Measurements from ENCODE around the gene SIGLEC8. TPM values are rescaled to one million over a fixed set of nuclear protein-coding genes. Genes with fewer than 3 reads are reported as not detected.

Gene SIGLEC8
- total and polyA plus RNA-seq, 10 of the 15 experiments (the other 5 are each of a cell fraction or from before 2014, with no cell fraction given): not detected

- TF ChIP-seq MEF2A (IDR thresholded peaks at IDR 0.05; ENCODE audit: insufficient read depth, low read depth, low read length): no peak
- TF ChIP-seq REST (IDR thresholded peaks at IDR 0.05; ENCODE audit: low read depth, low read length): no peak
- no peak for TF ChIP-seq RB1 (IDR thresholded peaks at IDR 0.05; ENCODE audit: borderline replicate concordance)
- TF ChIP-seq YBX1 (IDR thresholded peaks at IDR 0.05): no peak
- TF ChIP-seq ZSCAN29 (IDR thresholded peaks at IDR 0.05): no peak
- peak; percentile 91 for TF ChIP-seq GABPA (IDR thresholded peaks at IDR 0.05; ENCODE audit: low read depth)
- TF ChIP-seq SMARCA5 (IDR thresholded peaks at IDR 0.05): no peak
- peak; percentile 61 for TF ChIP-seq RUNX3 (IDR thresholded peaks at IDR 0.05; ENCODE audit: low read length)
- TF ChIP-seq ZNF384 (IDR thresholded peaks at IDR 0.05; ENCODE audit: borderline replicate concordance, low read depth, low read length): no peak
- TF ChIP-seq SP1 (IDR thresholded peaks at IDR 0.05; ENCODE audit: low read depth, low read length): no peak
Observed at GRCh38 chr19:51460164-51460992, 2.1 kb upstream of the SIGLEC8 start (continued).
